GM19467 (cell line): Measurements from ENCODE around the gene IP6K3.
A peak's percentile ranks its signal among the peaks of the same experiment; 100 is the strongest.

ENCODE experiments used
- ATAC-seq: cut with Tn5 transposase; IDR thresholded peaks from one replicate; pipeline ENCODE4 v1.9.1; 2021; ENCODE audit warnings: mild to moderate bottlenecking, moderate library complexity; ENCODE audit not compliant: unreplicated experiment

Gene IP6K3

GRCh38 chr6:33708516-33709204 is 38.0 kb downstream of the IP6K3 start:
- ATAC-seq = no peak

- ATAC-seq = no peak
Measured at GRCh38 chr6:33707771-33708170, 38.9 kb downstream of the IP6K3 start.

- ATAC-seq = no peak
Measured at GRCh38 chr6:33705955-33706725, 40.6 kb downstream of the IP6K3 start.

GRCh38 chr6:33705268-33705885 is 41.3 kb downstream of the IP6K3 start:
- no peak for ATAC-seq

- no peak for ATAC-seq
Measured at GRCh38 chr6:33704215-33705066, 42.3 kb downstream of the IP6K3 start.

GRCh38 chr6:33702345-33702977 is 44.2 kb downstream of the IP6K3 start:
- ATAC-seq = no peak

- peak; percentile 53 for ATAC-seq
Measured at GRCh38 chr6:33700391-33701050, 46.2 kb downstream of the IP6K3 start.

GRCh38 chr6:33699739-33700138 is 47.0 kb downstream of the IP6K3 start:
- ATAC-seq = no peak

- no peak for ATAC-seq
Measured at GRCh38 chr6:33699131-33699530, 47.6 kb downstream of the IP6K3 start.

- ATAC-seq = no peak
Measured at GRCh38 chr6:33698494-33698893, 48.2 kb downstream of the IP6K3 start.

GRCh38 chr6:33697845-33698244 is 48.9 kb downstream of the IP6K3 start:
- ATAC-seq = no peak

- ATAC-seq = no peak
Measured at GRCh38 chr6:33696548-33697518, 49.9 kb downstream of the IP6K3 start.

- ATAC-seq = no peak
Measured at GRCh38 chr6:33696076-33696475, 50.6 kb downstream of the IP6K3 start.

- no peak for ATAC-seq
Measured at GRCh38 chr6:33695451-33695887, 51.2 kb downstream of the IP6K3 start.

GRCh38 chr6:33694977-33695376 is 51.7 kb downstream of the IP6K3 start:
- ATAC-seq = no peak

- ATAC-seq = no peak
Measured at GRCh38 chr6:33694401-33694931, 52.2 kb downstream of the IP6K3 start.

GRCh38 chr6:33693186-33694105 is 53.3 kb downstream of the IP6K3 start:
- no peak for ATAC-seq

GRCh38 chr6:33692760-33693158 is 53.9 kb downstream of the IP6K3 start:
- ATAC-seq = no peak
